Measurements from ENCODE around the gene FBXO2. TPM values are rescaled to one million over a fixed set of nuclear protein-coding genes. Genes with fewer than 3 reads are reported as not detected.

FBXO2 gene
- total RNA-seq, 2 experiments from 2014 or later, result 3.2 to 3.7 TPM

GRCh38 chr1:11664336-11665065, 10.3 kb upstream of the FBXO2 start:
- Histone ChIP-seq H3K27ac (ENCODE audit: low read depth in 1 of 2, low read length in 2 of 2) (peak overlapping the region in 1 of 2 donors; percentile 9), H3K4me3 (ENCODE audit: low read length) (peak overlapping the region; percentile 69), H3K9me3 (ENCODE audit: control insufficient read depth in 1 of 2, insufficient read depth in 1 of 2, low read length in 2 of 2) (no peaks in the 10 kb centered on the region), H3K36me3 (ENCODE audit: insufficient read depth, low read length) (peaks cover 30% of the 10 kb centered on the region), H3K4me1 (ENCODE audit: insufficient read depth, low read length) (peaks cover 14% of the 10 kb centered on the region), H3K27me3 (ENCODE audit: control insufficient read depth in 1 of 2, insufficient read depth in 2 of 2, low read length in 2 of 2) (no peaks in the 10 kb centered on the region)
- Mint-ChIP-seq H3K27ac (peak overlapping the region; percentile 76), H3K36me3 (ENCODE audit: low read depth) (peaks cover 37% of the 10 kb centered on the region), H3K27me3 (no peaks in the 10 kb centered on the region), H3K4me1 (ENCODE audit: low read depth) (no peaks in the 10 kb centered on the region), H3K4me3 (peak overlapping the region; percentile 95), H3K9me3 (no peaks in the 10 kb centered on the region)
- intact Hi-C loops (cut with DNase I, micrococcal nuclease), result loop anchor here (1.0 kb wide), 2 partner anchors 55 to 85 kb away; no protein-coding TSS in a partner anchor
- no peak for TF ChIP-seq CTCF (IDR thresholded peaks at IDR 0.05)
- POLR2A ChIA-PET, result interaction anchor here (0.6 to 3.0 kb wide), 18 partner anchors 10 to 653 kb away, joined by 3 to 52 read pairs (median 5); partner anchors contain the start of genes AGTRAP, CLCN6, FBXO2 and FBXO44
- ATAC-seq (ENCODE audit: poor library complexity) (peak; percentile 45), DNase-seq (peak in 12 of 14 experiments; percentile 24 to 69 (median 47))
- CTCF ChIA-PET, result interaction anchor here (0.6 to 4.8 kb wide), 23 partner anchors 9 to 627 kb away, joined by 3 to 60 read pairs (median 4); partner anchors contain the start of genes AGTRAP, CLCN6, MAD2L2 and MTHFR

DNA sequence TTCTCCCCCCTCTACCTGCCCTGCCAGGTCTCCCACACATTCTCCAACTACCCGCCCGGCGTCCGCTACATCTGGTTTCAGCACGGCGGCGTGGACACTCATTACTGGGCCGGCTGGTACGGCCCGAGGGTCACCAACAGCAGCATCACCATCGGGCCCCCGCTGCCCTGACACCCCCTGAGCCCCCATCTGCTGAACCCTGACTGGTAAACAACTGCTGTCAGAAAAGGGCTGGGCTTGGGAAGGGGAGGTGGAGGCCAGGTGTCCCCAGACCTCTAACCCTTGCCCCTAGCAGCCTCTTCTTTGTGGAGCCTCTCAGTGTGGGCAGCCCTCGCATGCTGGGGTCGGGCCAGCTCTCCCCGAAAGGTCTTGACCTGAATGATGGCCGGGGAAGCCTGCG, 6.9 kb upstream of the FBXO2 start:
- Histone ChIP-seq H3K4me1 (ENCODE audit: insufficient read depth, low read length) (peaks cover 20% of the 10 kb centered on the region), H3K9me3 (ENCODE audit: control insufficient read depth in 1 of 2, insufficient read depth in 1 of 2, low read length in 2 of 2) (no peaks in the 10 kb centered on the region), H3K27ac (ENCODE audit: low read depth in 1 of 2, low read length in 2 of 2) (no peak overlapping the region), H3K27me3 (ENCODE audit: control insufficient read depth in 1 of 2, insufficient read depth in 2 of 2, low read length in 2 of 2) (no peaks in the 10 kb centered on the region), H3K4me3 (ENCODE audit: low read length) (no peak overlapping the region), H3K36me3 (ENCODE audit: insufficient read depth, low read length) (peaks cover 39% of the 10 kb centered on the region)
- TF ChIP-seq CTCF (IDR thresholded peaks at IDR 0.05), result no peak
- CTCF ChIA-PET, result interaction anchor here (2.7 kb wide), 1 partner anchor 59 kb away, joined by 6 read pairs; no protein-coding TSS in a partner anchor
- peak overlapping the region; percentile 11 for H3K4me3 Mint-ChIP-seq
- no peaks in the 10 kb centered on the region for H3K27me3 Mint-ChIP-seq
- no peak overlapping the region for H3K27ac Mint-ChIP-seq
- H3K4me1 Mint-ChIP-seq (ENCODE audit: low read depth), result peaks cover under 1% of the 10 kb centered on the region
- ATAC-seq (ENCODE audit: poor library complexity) (no peak), DNase-seq (no peak)
- H3K9me3 Mint-ChIP-seq, result no peaks in the 10 kb centered on the region
- POLR2A ChIA-PET, result no interaction called here
- intact Hi-C loops (cut with DNase I, micrococcal nuclease), result no loop called here
- H3K36me3 Mint-ChIP-seq (ENCODE audit: low read depth), result peaks cover 53% of the 10 kb centered on the region

- Histone ChIP-seq H3K27me3 (ENCODE audit: control insufficient read depth in 1 of 2, insufficient read depth in 2 of 2, low read length in 2 of 2) (no peaks in the 10 kb centered on the region), H3K4me3 (ENCODE audit: low read length) (no peak overlapping the region), H3K36me3 (ENCODE audit: insufficient read depth, low read length) (peaks cover 39% of the 10 kb centered on the region), H3K9me3 (ENCODE audit: control insufficient read depth in 1 of 2, insufficient read depth in 1 of 2, low read length in 2 of 2) (no peaks in the 10 kb centered on the region), H3K27ac (ENCODE audit: low read depth in 1 of 2, low read length in 2 of 2) (no peak overlapping the region), H3K4me1 (ENCODE audit: insufficient read depth, low read length) (peaks cover 29% of the 10 kb centered on the region)
- ChIA-PET CTCF (interaction anchor here (1.0 to 2.7 kb wide), 3 partner anchors 10 to 60 kb away, joined by 3 to 6 read pairs (median 5); no protein-coding TSS in a partner anchor), POLR2A (interaction anchor here (1.2 kb wide), 1 partner anchor 14 kb away, joined by 4 read pairs; no protein-coding TSS in a partner anchor)
- DNase-seq (no peak), ATAC-seq (ENCODE audit: poor library complexity) (no peak)
- intact Hi-C loops (cut with DNase I, micrococcal nuclease), result no loop called here
- Mint-ChIP-seq H3K27ac (no peak overlapping the region), H3K9me3 (no peaks in the 10 kb centered on the region), H3K4me1 (ENCODE audit: low read depth) (peaks cover 11% of the 10 kb centered on the region), H3K27me3 (no peaks in the 10 kb centered on the region), H3K36me3 (ENCODE audit: low read depth) (peaks cover 57% of the 10 kb centered on the region), H3K4me3 (peak overlapping the region; percentile 25)
- no peak for TF ChIP-seq CTCF (IDR thresholded peaks at IDR 0.05)
Measured at GRCh38 chr1:11659748-11660147, 5.5 kb upstream of the FBXO2 start.

Data from CD4-positive, alpha-beta T cell (primary cell).